Measurements from ENCODE around the gene TGFBI. TPM values are rescaled to one million over a fixed set of nuclear protein-coding genes. Genes with fewer than 3 reads are reported as not detected.

TGFBI gene
- 140 TPM for polyA plus RNA-seq (2012; ENCODE audit: insufficient read length, low read depth)

DNA sequence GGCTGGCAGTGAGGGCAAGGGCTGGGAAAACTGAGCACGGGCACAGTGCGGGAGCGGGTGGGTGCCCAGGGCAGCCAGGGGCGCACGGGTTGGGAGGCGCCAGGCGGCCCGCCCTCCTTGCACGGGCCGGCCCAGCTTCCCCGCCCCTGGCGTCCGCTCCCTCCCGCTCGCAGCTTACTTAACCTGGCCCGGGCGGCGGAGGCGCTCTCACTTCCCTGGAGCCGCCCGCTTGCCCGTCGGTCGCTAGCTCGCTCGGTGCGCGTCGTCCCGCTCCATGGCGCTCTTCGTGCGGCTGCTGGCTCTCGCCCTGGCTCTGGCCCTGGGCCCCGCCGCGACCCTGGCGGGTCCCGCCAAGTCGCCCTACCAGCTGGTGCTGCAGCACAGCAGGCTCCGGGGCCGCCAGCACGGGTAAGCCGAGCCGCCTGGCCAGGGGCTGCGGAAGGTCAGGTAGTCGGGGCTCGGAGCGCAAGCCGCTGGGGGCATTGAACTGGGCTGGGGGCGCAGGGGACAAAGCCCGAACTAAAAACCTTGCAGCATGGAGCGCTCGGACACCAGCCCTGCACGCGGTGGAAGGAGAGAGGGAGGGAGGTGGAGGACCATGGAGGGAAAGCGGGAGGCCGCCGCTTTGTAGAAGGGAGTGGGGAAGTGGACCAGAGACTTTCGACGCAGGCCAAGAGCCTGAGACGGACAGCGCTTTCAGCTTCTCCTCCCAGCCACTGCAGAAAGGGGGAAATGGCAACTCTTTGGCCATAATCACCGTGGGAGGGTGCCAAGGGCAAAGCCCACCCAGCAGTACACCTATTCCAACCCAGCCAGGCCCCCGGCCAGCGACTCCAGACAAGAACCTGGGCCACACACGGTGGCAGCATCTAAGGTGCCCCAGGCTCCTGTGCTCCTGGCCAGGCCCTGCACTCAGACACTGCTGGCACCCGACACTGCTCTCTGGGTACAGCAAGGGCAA lies at the start of gene TGFBI:
TSS of gene TGFBI (plus strand) at position 207 of the 961 bp plus-strand sequence. CDS start at position 275, 68 bp downstream.
- TF ChIP-seq POLR2AphosphoS5 (IDR thresholded peaks at IDR 0.05; ENCODE audit: low read depth, low read length) (no peak), SIN3A (IDR thresholded peaks at IDR 0.05; ENCODE audit: borderline replicate concordance, insufficient read depth, low read length) (no peak), FOXP2 (optimal IDR thresholded peaks at IDR 0.05; ENCODE audit: borderline replicate concordance, extremely low read depth, extremely low read length, insufficient read depth) (no peak), TAF1 (IDR thresholded peaks at IDR 0.05; ENCODE audit: borderline replicate concordance, insufficient read depth, low read length) (no peak)
- TF ChIP-seq, protein P1, sequence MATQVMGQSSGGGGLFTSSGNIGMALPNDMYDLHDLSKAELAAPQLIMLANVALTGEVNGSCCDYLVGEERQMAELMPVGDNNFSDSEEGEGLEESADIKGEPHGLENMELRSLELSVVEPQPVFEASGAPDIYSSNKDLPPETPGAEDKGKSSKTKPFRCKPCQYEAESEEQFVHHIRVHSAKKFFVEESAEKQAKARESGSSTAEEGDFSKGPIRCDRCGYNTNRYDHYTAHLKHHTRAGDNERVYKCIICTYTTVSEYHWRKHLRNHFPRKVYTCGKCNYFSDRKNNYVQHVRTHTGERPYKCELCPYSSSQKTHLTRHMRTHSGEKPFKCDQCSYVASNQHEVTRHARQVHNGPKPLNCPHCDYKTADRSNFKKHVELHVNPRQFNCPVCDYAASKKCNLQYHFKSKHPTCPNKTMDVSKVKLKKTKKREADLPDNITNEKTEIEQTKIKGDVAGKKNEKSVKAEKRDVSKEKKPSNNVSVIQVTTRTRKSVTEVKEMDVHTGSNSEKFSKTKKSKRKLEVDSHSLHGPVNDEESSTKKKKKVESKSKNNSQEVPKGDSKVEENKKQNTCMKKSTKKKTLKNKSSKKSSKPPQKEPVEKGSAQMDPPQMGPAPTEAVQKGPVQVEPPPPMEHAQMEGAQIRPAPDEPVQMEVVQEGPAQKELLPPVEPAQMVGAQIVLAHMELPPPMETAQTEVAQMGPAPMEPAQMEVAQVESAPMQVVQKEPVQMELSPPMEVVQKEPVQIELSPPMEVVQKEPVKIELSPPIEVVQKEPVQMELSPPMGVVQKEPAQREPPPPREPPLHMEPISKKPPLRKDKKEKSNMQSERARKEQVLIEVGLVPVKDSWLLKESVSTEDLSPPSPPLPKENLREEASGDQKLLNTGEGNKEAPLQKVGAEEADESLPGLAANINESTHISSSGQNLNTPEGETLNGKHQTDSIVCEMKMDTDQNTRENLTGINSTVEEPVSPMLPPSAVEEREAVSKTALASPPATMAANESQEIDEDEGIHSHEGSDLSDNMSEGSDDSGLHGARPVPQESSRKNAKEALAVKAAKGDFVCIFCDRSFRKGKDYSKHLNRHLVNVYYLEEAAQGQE (IDR thresholded peaks at IDR 0.05; ENCODE audit: insufficient read depth in 1 of 2, low read depth in 2 of 2, low read length in 2 of 2), result no peak

DNA sequence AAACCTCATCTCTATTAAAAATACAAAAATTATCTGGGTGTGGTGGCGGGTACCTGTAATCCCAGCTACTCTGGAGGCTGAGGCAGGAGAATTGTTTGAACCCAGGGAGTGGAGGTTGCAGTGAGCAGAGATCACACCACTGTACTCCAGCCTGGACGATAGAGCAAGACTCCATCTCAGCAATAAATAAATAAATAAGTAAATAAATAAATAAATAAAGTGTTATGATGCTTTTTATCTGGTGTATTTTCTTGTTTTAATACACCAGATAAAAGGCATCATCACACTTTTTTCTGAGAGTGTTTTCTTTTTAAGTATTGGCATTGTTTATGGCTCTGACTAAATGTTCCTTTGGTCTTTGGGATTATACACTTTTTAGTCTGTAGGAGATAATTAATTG lies 49.8 kb upstream of the TGFBI start:
- TF ChIP-seq SIN3A (IDR thresholded peaks at IDR 0.05; ENCODE audit: borderline replicate concordance, insufficient read depth, low read length) (no peak), FOXP2 (optimal IDR thresholded peaks at IDR 0.05; ENCODE audit: borderline replicate concordance, extremely low read depth, extremely low read length, insufficient read depth) (no peak), TAF1 (IDR thresholded peaks at IDR 0.05; ENCODE audit: borderline replicate concordance, insufficient read depth, low read length) (no peak), POLR2AphosphoS5 (IDR thresholded peaks at IDR 0.05; ENCODE audit: low read depth, low read length) (no peak)
- TF ChIP-seq, protein P1 (IDR thresholded peaks at IDR 0.05; ENCODE audit: insufficient read depth in 1 of 2, low read depth in 2 of 2, low read length in 2 of 2), result no peak

DNA sequence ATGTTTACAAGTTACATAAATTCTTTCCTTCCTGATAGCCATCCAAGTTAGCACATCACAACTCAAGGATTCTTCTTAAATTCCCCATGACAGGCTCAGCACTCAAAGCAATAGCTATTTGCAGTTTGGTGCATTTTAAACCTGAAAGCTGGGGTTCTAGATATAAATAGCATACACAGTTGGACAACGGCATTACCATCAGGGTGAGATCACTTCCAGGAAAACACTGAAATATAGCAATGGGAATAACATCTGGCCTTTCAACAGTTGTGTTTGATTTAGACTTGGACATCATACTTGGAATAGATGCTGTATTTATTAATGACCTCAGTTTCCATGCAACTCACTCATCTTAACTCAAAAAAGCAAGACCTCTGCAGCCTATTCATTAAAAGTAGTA lies 49.3 kb upstream of the TGFBI start:
- TF ChIP-seq TAF1 (IDR thresholded peaks at IDR 0.05; ENCODE audit: borderline replicate concordance, insufficient read depth, low read length) (no peak), SIN3A (IDR thresholded peaks at IDR 0.05; ENCODE audit: borderline replicate concordance, insufficient read depth, low read length) (no peak), FOXP2 (optimal IDR thresholded peaks at IDR 0.05; ENCODE audit: borderline replicate concordance, extremely low read depth, extremely low read length, insufficient read depth) (no peak), POLR2AphosphoS5 (IDR thresholded peaks at IDR 0.05; ENCODE audit: low read depth, low read length) (no peak)
- TF ChIP-seq, protein P1 (IDR thresholded peaks at IDR 0.05; ENCODE audit: insufficient read depth in 1 of 2, low read depth in 2 of 2, low read length in 2 of 2), result no peak

DNA sequence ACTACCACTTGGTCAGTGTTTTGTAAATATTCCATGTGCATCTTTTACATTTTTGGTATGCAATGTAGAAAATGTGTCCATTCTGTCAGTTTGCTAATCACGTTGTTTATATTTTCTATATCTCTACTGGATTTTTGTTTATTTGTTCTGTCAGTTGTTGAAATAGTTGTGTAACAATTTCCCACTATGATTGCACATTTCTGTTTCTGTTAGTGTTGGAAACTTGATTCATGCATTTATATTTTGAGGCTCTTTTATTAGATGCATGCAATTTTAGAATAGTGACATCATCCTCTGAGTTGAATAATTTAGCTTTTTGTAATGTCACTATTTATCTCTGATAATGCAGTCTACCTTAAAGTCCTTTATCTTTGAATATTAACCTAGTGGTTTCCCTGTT lies 48.2 kb upstream of the TGFBI start:
- TF ChIP-seq, protein P1 (IDR thresholded peaks at IDR 0.05; ENCODE audit: insufficient read depth in 1 of 2, low read depth in 2 of 2, low read length in 2 of 2), result no peak
- no peak for TF ChIP-seq FOXP2 (optimal IDR thresholded peaks at IDR 0.05; ENCODE audit: borderline replicate concordance, extremely low read depth, extremely low read length, insufficient read depth)
- no peak for TF ChIP-seq TAF1 (IDR thresholded peaks at IDR 0.05; ENCODE audit: borderline replicate concordance, insufficient read depth, low read length)
- no peak for TF ChIP-seq SIN3A (IDR thresholded peaks at IDR 0.05; ENCODE audit: borderline replicate concordance, insufficient read depth, low read length)
- no peak for TF ChIP-seq POLR2AphosphoS5 (IDR thresholded peaks at IDR 0.05; ENCODE audit: low read depth, low read length)
